GM23248 (cell line): ENCODE measurements around the gene CASR.

Experiments
- EZH2 ChIP-seq: fragments of 200-600 bp; sonication (generic); IDR thresholded peaks from 2 replicates; pipeline ENCODE4 v1.6.1; 2018; ENCODE audit warnings: antibody characterized with exemption, mild to moderate bottlenecking; ENCODE audit not compliant: insufficient read depth, poor library complexity, severe bottlenecking
- EZH2phosphoT487 ChIP-seq: fragments of 200-600 bp; sonication (generic); IDR thresholded peaks from 2 replicates; pipeline ENCODE4 v1.6.1; 2018; ENCODE audit warnings: antibody characterized with exemption, moderate library complexity, mild to moderate bottlenecking, low read depth; ENCODE audit not compliant: insufficient read depth

DNA sequence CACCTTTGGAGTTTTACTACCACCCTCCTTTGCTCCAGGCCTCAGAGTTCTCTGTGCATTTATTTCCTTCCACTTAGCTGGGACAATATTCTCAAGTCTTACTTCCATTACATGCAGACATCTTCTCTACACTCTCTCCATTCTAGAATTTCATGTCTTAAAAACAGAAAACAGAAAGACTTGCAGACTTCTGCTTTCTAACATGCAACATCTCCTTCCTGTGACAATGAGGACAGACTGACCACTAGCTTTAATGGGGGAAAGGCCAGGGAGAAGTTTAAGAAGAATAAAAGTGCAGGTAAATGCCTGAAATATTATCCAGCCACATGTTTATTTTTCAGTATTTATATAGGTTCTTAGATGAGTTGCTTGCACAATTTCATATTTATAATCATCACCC, 124.5 kb downstream of the CASR start:
- TF ChIP-seq EZH2phosphoT487: no peak
- no peak for TF ChIP-seq EZH2
